Measurements from ENCODE around the gene PAPPA2.

DNA sequence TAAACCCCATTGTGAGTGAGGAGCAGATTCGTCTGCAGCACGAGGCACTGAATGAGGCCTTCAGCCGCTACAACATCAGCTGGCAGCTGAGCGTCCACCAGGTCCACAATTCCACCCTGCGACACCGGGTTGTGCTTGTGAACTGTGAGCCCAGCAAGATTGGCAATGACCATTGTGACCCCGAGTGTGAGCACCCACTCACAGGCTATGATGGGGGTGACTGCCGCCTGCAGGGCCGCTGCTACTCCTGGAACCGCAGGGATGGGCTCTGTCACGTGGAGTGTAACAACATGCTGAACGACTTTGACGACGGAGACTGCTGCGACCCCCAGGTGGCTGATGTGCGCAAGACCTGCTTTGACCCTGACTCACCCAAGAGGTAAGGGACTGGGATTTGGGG, 132.2 kb downstream of the PAPPA2 start:
- TF ChIP-seq BCLAF1 (IDR thresholded peaks at IDR 0.05) (no peak), SUZ12 (IDR thresholded peaks at IDR 0.05; ENCODE audit: unreplicated experiment) (no peak), EZH2 (IDR thresholded peaks at IDR 0.05; ENCODE audit: borderline replicate concordance, control insufficient read depth, low read depth, low read length) (no peak), CTCF (IDR thresholded peaks at IDR 0.05 in 2 of 3, conservative IDR thresholded peaks at IDR 0.05 in 1 of 3; ENCODE audit: control insufficient read depth in 2 of 3, extremely low read depth in 1 of 3, insufficient read depth in 1 of 3, low read depth in 3 of 3, low read length in 3 of 3) (no peak), SMC3 (IDR thresholded peaks at IDR 0.05; ENCODE audit: borderline replicate concordance, low read length) (no peak)
